Esophagus squamous epithelium (tissue), 4 donors: ENCODE measurements around the gene PLA2G3.

Experiments used
- POLR2A ChIP-seq, 4 donors: fragments of 450-650 bp; IDR thresholded peaks; one replicate each; pipeline ENCODE4 v1.6.1; 2017; ENCODE audit warnings: antibody characterized with exemption in 4 of 4, mild to moderate bottlenecking in 4 of 4, moderate library complexity in 3 of 4
- TF ChIP-seq, protein P1 (sequence below), 6 experiments: fragments of 450-650 bp in 4 of 6; fragments of 200-600 bp in 2 of 6; sonication (generic) in 2 of 6; IDR thresholded peaks; one replicate each; pipeline ENCODE4 v1.5.1; 2016 to 2019; ENCODE audit warnings: antibody characterized with exemption in 6 of 6, mild to moderate bottlenecking in 4 of 6, moderate library complexity in 4 of 6

DNA sequence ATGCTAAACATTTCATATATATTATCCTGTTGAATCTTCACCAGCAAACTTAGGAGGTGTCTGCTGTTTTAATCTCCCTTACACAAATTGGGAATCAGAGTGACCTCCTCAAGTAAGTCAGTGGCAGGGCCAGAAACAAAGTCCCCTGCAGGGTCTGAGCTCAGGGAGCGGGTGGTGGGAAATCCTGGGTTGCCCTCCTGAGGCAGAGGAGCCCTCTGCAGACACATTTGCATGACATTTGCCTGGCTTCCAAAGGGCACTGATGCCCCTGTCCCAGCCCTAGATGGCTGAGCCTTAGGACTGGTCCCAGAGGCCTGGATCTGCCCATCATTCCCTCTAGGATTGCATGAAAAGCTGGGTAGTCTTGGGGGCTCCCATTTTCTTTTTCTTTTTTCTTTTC, 19.7 kb downstream of the PLA2G3 start:
- no peak for TF ChIP-seq POLR2A (IDR thresholded peaks at IDR 0.05)
- TF ChIP-seq, protein P1, sequence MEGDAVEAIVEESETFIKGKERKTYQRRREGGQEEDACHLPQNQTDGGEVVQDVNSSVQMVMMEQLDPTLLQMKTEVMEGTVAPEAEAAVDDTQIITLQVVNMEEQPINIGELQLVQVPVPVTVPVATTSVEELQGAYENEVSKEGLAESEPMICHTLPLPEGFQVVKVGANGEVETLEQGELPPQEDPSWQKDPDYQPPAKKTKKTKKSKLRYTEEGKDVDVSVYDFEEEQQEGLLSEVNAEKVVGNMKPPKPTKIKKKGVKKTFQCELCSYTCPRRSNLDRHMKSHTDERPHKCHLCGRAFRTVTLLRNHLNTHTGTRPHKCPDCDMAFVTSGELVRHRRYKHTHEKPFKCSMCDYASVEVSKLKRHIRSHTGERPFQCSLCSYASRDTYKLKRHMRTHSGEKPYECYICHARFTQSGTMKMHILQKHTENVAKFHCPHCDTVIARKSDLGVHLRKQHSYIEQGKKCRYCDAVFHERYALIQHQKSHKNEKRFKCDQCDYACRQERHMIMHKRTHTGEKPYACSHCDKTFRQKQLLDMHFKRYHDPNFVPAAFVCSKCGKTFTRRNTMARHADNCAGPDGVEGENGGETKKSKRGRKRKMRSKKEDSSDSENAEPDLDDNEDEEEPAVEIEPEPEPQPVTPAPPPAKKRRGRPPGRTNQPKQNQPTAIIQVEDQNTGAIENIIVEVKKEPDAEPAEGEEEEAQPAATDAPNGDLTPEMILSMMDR (IDR thresholded peaks at IDR 0.05) = no peak
